8988T (cell line): ENCODE data around the gene TRMT10B.
"Not testable (repeated sequence)": the region's sequence is repeated elsewhere in the genome, so short reads cannot be mapped to it uniquely, and the experiment has no call there.

Experiments
- DNase-seq: peaks from one replicate; pipeline ENCODE4 v3.0.0; 2011

The TRMT10B gene

DNA sequence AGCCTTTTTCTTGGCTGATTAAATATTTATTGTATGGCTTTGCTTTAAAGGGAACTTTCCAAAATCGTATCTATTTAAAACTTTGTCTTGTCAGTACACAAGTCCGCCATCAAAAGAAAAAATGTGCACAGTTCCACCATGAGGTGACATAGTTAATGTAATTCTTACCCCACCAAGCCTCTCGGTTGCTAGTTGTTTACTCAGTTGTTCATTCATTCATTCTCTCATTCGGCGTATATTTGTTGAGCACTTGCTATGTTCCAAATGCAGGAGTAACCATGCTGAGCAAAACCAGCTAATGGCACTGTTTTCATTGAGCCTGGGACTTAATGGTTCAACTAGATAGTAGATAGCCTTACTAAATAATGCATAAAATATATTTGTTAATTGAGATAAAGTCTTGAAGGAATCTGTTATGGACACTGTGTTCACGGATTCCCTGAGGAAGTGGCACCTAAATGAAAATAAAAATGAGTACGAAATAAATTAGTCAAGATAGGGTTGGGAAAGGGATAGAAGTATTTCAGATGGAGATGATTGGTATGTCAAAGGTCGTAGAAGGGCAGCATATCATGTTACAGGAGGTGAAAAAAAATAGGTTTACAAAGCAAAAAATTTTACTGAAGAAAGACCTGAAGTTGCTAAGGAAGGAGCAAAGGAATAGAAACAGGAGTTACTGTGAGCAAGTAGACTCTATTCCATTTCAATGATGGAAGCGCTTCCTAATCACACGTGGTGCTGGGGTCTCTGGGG lies 48.5 kb downstream of the TRMT10B start:
- DNase-seq, result no peak

DNA sequence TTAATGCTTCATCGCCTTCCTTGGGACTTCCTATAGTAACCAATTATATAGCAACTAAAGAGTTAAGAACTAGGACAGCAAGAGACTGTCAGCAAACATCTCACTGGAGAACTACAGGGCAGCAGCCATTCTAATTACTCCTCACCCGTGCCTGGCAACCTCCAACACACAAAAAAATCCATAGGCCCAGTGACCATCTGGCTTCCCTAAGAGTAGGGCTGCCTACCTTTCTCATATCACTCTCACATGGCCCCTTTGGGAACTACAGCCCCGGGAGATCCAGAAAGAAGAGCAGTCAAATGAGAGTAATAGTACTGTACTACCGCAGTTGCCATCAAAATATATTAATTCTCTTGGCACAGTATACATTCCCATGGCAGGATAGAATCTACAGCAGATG lies 52.7 kb downstream of the TRMT10B start:
- DNase-seq, result no peak

DNA sequence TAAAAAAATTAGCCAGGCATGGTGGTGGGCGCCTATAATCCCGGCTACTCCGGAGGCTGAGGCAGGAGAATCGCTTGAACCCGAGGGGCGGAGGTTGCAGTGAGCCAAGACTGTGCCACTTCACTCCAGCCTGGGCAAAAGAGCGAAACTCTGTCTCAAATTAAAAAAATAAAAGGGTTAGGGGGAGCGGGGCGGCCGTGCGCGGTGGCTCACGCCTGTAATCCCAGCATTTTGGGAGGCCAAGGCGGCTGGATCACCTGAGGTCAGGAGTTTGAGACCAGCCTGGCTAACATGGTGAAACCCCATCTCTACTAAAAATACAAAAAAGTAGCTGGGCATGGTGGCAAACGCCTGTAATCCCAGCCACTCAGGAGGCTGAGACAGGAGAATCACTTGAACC lies 56.1 kb downstream of the TRMT10B start:
- not testable (repeated sequence) for DNase-seq

DNA sequence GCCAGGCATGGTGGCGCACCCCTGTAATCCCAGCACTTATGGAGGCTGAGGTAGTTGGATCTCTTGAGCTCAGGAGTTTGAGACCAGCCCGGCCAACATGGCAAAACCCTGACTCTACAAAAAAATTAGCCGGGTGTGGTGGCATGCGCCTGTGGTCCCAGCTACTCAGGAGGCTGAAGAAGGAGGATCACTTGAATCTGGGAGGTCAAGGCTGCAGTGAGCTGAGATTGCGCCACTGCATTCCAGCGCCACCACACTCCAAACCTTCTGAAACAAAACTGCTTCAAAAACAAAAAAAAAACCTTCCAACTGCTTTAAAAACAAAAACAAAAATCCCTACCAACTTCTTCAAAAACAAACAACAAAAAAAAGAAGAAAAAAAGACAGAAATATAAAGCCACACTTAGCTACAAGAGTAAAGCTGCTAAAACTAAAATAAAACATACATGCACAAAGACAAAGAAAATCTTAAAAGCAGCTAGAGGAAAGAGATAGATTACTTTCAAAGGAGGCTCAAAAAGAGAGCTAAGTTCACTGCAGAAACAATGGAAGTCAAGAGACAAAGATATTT lies 58.4 kb downstream of the TRMT10B start:
- DNase-seq, result no peak

DNA sequence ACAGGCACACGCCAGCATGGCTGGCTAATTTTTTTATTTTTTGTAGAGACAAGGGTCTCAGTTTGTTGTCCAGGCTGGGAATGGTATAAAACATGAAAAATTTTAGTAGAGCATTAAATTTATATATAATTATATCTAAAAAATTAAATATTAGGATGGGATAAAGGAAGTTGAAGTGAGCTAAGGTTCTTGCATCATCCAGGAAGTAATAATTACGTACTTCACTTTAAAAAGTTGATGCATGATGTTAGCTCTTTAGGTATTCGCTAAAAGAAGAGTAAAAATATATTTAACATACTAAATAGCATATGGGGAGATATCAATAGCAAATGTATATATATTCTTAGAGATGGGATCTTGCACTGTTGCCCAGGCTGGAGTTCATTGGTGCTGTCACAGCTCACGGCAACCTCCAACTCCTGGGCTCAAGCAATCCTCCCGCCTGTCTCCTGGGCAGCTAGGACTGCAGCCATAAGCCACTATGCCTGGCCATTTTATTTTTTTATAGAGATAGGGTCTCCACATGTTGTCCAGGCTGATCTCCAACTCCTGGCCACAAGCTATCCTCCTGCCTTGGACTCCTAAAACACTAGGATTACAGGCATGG lies 59.3 kb downstream of the TRMT10B start:
- no peak for DNase-seq

GRCh38 chr9:37818849-37819248 lies 65.2 kb downstream of the TRMT10B start:
- DNase-seq, result no peak

GRCh38 chr9:37820142-37820541 lies 66.5 kb downstream of the TRMT10B start:
- no peak for DNase-seq

DNA sequence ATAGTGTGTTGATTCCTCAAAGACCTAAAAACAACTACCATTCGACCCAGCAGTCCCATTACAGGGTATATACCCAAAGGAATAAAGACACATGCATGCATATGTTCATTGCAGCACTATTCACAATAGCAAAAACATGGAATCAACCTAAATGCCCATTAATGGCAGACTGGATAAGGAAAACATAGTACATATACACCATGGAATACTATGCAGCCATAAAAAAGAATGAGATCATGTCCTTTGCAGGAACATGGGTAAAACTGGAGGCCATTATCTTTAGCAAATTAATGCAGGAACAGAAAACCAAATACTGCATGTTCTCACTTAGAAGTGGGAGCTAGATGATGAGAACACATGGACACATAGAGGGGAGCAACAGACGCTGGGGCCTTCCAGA lies 71.6 kb downstream of the TRMT10B start:
- DNase-seq, result not testable (repeated sequence)

DNA sequence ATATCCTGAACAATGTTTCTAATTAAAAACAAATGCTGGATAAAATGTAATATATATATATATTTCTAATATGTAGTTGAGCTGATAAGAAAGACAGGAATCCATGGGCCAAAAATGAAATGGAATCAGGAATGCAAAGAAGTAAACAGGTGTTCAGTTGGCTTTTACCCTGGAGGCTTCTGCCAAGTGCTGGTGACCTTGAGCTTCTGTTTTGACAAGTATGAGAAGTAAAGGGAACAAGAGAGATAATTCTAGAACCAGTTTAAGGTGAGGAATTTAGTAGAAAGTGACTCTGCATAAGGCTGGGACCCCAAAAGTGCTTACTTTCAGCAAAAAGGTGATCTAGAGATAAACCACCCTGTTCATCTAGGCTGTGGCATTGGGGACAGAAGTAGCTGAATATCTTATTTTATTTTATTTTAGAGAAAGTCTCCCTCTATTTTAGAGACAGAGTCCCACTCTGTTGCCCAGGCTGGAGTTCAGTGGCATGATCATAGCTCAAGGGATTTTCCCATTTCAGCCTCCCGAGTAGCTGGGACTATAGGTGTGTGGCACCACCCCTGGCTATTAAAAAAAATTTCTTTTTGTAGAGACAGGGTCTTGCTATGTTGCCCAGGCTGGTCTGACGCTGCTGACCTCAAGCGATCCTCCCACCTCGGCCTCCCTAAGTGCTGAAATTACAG lies 74.0 kb downstream of the TRMT10B start:
- no peak for DNase-seq
